ENCODE results near the gene KRTAP4-7. TPM values are rescaled to one million over a fixed set of nuclear protein-coding genes. Genes with fewer than 3 reads are reported as not detected.

KRTAP4-7 gene
- total RNA-seq, 4 donors from 2014 or later: not detected

DNA sequence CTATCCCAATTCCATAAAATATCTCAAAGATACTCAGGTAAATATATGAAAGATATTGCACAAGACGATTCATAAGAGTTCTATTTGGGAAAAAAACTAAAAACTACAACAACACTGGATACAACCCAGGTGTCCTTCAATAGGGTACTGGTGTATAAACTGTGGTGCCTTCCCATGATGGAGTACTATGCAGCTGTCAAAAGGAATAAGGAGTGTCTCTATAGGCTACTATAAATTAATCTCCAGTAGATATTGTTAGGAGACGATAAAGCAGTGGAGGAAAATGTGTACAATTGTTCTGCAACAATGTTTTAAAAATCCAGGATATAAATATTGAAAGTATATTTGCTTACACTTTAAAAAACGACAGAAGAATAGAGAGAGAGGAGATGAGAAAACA is 42.5 kb downstream of the KRTAP4-7 start:
- no peak for TF ChIP-seq CTCF (IDR thresholded peaks at IDR 0.05)
- no peak for TF ChIP-seq POLR2A (IDR thresholded peaks at IDR 0.05)
- Histone ChIP-seq H3K9me3 (no peaks in the 10 kb centered on the region), H3K4me3 (no peak overlapping the region), H3K4me1 (no peaks in the 10 kb centered on the region), H3K27me3 (peaks cover 0 to 18% (median 0%) of the 10 kb centered on the region in 4 donors), H3K36me3 (no peaks in the 10 kb centered on the region), H3K27ac (no peak overlapping the region)
- no peak for DNase-seq
- intact Hi-C loops (cut with DNase I): no loop called here
- 88 to 94% methylated on average over 3 of the region's 3 CpGs for WGBS, 2 donors

GRCh38 chr17:41127371-41127770 is 43.4 kb downstream of the KRTAP4-7 start:
- H3K4me1 ChIP-seq: no peaks in the 10 kb centered on the region
- TF ChIP-seq CTCF (IDR thresholded peaks at IDR 0.05) (no peak), POLR2A (IDR thresholded peaks at IDR 0.05) (no peak)
- H3K27ac ChIP-seq: no peak overlapping the region
- 35 to 55% methylated on average over 1 of the region's 1 CpG for WGBS, 2 donors
- no peaks in the 10 kb centered on the region for H3K9me3 ChIP-seq
- H3K4me3 ChIP-seq: no peak overlapping the region
- no peak for DNase-seq
- peaks cover 0 to 13% (median 0%) of the 10 kb centered on the region in 4 donors for H3K27me3 ChIP-seq
- H3K36me3 ChIP-seq: no peaks in the 10 kb centered on the region
- intact Hi-C loops (cut with DNase I): no loop called here

DNA sequence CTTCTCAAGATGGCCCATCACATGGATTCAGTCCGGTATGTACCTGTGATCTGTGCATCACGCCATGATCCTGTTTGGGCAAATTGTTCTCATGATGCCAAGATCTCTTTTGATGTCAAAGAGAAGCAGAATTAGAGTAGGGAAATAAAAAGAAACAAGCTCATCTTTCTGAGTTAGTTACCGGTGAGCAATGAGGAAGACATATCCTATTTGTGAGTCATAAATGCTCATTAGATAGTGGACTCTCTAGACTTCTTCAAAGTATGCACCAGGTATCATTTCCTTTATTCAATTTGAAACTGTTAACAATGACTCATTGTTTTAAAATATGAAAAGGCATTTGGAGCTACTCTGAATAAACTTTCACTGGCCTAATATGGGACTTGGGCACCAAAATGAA is 48.0 kb downstream of the KRTAP4-7 start:
- Histone ChIP-seq H3K9me3 (no peaks in the 10 kb centered on the region), H3K27ac (no peak overlapping the region), H3K36me3 (no peaks in the 10 kb centered on the region), H3K27me3 (peaks cover 0 to 5% (median 0%) of the 10 kb centered on the region in 4 donors), H3K4me1 (no peaks in the 10 kb centered on the region), H3K4me3 (no peak overlapping the region)
- TF ChIP-seq POLR2A (IDR thresholded peaks at IDR 0.05) (no peak), CTCF (IDR thresholded peaks at IDR 0.05) (no peak)
- intact Hi-C loops (cut with DNase I): no loop called here
- WGBS, 2 donors: 34 to 53% methylated on average over 3 of the region's 3 CpGs
- no peak for DNase-seq

DNA sequence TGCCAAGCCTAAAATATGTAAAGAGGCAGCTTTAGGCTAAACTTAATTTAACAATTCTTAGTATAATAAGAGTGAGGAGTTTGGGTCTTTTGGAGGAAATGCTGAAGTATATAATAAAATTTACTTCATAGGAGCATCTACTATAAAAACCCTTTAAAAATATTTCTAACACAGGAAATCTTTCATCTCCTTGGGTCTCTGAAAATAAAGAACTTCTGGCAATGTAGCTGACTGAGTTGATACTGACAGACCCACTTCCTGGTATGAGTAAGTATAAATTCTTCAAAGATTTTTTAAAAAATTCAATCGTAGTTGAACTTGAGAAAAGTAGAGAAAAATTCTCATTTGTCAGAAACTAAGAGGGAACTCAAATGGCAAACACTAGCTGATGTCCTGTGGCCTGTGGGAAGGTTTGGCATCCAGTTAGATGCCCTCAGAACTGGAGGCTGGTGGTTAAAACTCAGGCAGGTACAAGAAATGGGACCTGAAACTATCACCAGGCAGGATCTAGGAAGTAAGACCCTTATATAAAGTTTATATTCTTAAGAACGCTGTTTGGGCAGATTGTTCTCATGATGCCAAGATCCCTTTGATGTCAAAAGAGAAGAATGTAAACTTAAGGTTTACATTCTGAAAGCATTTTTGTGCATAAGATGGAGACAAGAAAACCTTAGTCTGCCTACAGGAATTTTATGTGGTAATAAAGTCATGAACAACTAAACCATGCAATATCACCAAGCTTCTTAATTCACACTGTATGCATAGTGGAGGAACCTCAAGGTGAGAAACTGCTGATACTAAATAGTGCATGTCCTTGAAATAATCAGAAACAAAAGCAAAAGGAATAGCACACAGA is 50.2 kb downstream of the KRTAP4-7 start:
- Histone ChIP-seq H3K4me1 (no peaks in the 10 kb centered on the region), H3K36me3 (no peaks in the 10 kb centered on the region), H3K27ac (no peak overlapping the region), H3K9me3 (no peaks in the 10 kb centered on the region), H3K27me3 (peaks cover 0 to 5% (median 0%) of the 10 kb centered on the region in 4 donors), H3K4me3 (no peak overlapping the region)
- no peak for TF ChIP-seq CTCF (IDR thresholded peaks at IDR 0.05)
- TF ChIP-seq POLR2A (IDR thresholded peaks at IDR 0.05): no peak
- intact Hi-C loops (cut with DNase I): no loop called here
- no peak for DNase-seq
- 45 to 64% methylated on average over 2 of the region's 2 CpGs for WGBS, 2 donors

Other genes with a start within 250 kb of the KRTAP4-7 start
- not detected for gene KRT12, start 216.9 kb upstream of the KRTAP4-7 start, total RNA-seq
- not detected for gene KRT20, start 198.9 kb upstream of the KRTAP4-7 start, total RNA-seq
- 10 to 100 TPM in 1 of 4 donors, 1 to 10 TPM in 2, under 1 TPM in 1; 0.38 to 19.6 (median 4.9) TPM for gene KRT23, start 146.5 kb upstream of the KRTAP4-7 start, total RNA-seq
- gene KRT39, start 117.2 kb upstream of the KRTAP4-7 start, total RNA-seq: not detected
- under 1 TPM in 1 of 4 donors, not detected in 3; 0.19 TPM for gene KRT40, start 99.8 kb upstream of the KRTAP4-7 start, total RNA-seq
- gene KRTAP3-3, start 90.0 kb upstream of the KRTAP4-7 start, total RNA-seq: not detected
- under 1 TPM in 1 of 4 donors, not detected in 3; 0.57 TPM for gene KRTAP3-2, start 84.2 kb upstream of the KRTAP4-7 start, total RNA-seq
- gene KRTAP3-1, start 75.0 kb upstream of the KRTAP4-7 start, total RNA-seq: not detected
- gene KRTAP1-5, start 56.9 kb upstream of the KRTAP4-7 start, total RNA-seq: not detected
- gene KRTAP1-4, start 54.0 kb upstream of the KRTAP4-7 start, total RNA-seq: not detected
- not detected for gene KRTAP1-3, start 49.3 kb upstream of the KRTAP4-7 start, total RNA-seq
- not detected for gene KRTAP1-1, start 42.7 kb upstream of the KRTAP4-7 start, total RNA-seq
- gene KRTAP2-1, start 36.8 kb upstream of the KRTAP4-7 start, total RNA-seq: not detected
- gene KRTAP2-2, start 28.9 kb upstream of the KRTAP4-7 start, total RNA-seq: not detected
- gene KRTAP2-3, start 24.0 kb upstream of the KRTAP4-7 start, total RNA-seq: not detected
- gene KRTAP2-4, start 18.3 kb upstream of the KRTAP4-7 start, total RNA-seq: not detected
- gene KRTAP4-8, start 14.0 kb downstream of the KRTAP4-7 start, total RNA-seq: not detected
- gene KRTAP4-16, start 18.1 kb downstream of the KRTAP4-7 start, total RNA-seq: not detected
- not detected for gene KRTAP4-9, start 21.2 kb downstream of the KRTAP4-7 start, total RNA-seq
- under 1 TPM in 1 of 4 donors, not detected in 3; 0.22 TPM for gene KRTAP4-11, start 34.2 kb downstream of the KRTAP4-7 start, total RNA-seq
- not detected for gene KRTAP4-12, start 40.0 kb downstream of the KRTAP4-7 start, total RNA-seq
- gene KRTAP4-6, start 56.4 kb downstream of the KRTAP4-7 start, total RNA-seq: not detected
- gene KRTAP4-5, start 65.7 kb downstream of the KRTAP4-7 start, total RNA-seq: not detected
- not detected for gene KRTAP4-4, start 76.6 kb downstream of the KRTAP4-7 start, total RNA-seq
- gene KRTAP4-3, start 84.1 kb downstream of the KRTAP4-7 start, total RNA-seq: not detected
- gene KRTAP4-2, start 94.1 kb downstream of the KRTAP4-7 start, total RNA-seq: not detected
- gene KRTAP4-1, start 100.8 kb downstream of the KRTAP4-7 start, total RNA-seq: not detected
- gene KRTAP9-1, start 105.7 kb downstream of the KRTAP4-7 start, total RNA-seq: not detected
- gene KRTAP9-2, start 142.5 kb downstream of the KRTAP4-7 start, total RNA-seq: not detected
- not detected for gene KRTAP9-3, start 148.3 kb downstream of the KRTAP4-7 start, total RNA-seq
- gene KRTAP9-8, start 153.8 kb downstream of the KRTAP4-7 start, total RNA-seq: not detected
- not detected for gene KRTAP9-4, start 165.5 kb downstream of the KRTAP4-7 start, total RNA-seq
- gene KRTAP9-9, start 171.2 kb downstream of the KRTAP4-7 start, total RNA-seq: not detected
- not detected for gene KRTAP9-6, start 181.2 kb downstream of the KRTAP4-7 start, total RNA-seq
- gene KRTAP9-7, start 191.5 kb downstream of the KRTAP4-7 start, total RNA-seq: not detected
- not detected for gene KRTAP29-1, start 218.7 kb downstream of the KRTAP4-7 start, total RNA-seq
- gene KRTAP16-1, start 225.2 kb downstream of the KRTAP4-7 start, total RNA-seq: not detected
- not detected for gene KRTAP17-1, start 231.6 kb downstream of the KRTAP4-7 start, total RNA-seq